Endothelial cell of umbilical vein (primary cell): ENCODE measurements around the gene GALNT14. TPM values are rescaled to one million over a fixed set of nuclear protein-coding genes. Genes with fewer than 3 reads are reported as not detected.

Experiments
- BruUV-seq: library from RNA; stranded (reverse); fragments of 400-500 nt; replicated peaks from 2 replicates; lab custom pipeline; 2021; lab: Mats Ljungman, UMichigan
- CTCF ChIA-PET: fragments of 300-600, 350-600 bp; sonication (Branson Sonifier 250); formaldehyde crosslinking; loops from one replicate; lab custom pipeline; 2021; ENCODE audit warnings: antibody characterized with exemption, inconsistent platforms; lab: Charles Lee
- POLR2A ChIA-PET: fragments of 300-600, 350-600 bp; sonication (Branson Sonifier 250); formaldehyde crosslinking; loops from one replicate; lab custom pipeline; 2021; ENCODE audit warnings: antibody characterized with exemption, inconsistent platforms; lab: Charles Lee
- DNase-seq: peaks from one replicate; pipeline ENCODE4 v3.0.0-alpha.2; 2011; ENCODE audit warnings: low read depth, low spot score
- FAIRE-seq: peaks from 2 replicates; lab custom pipeline; 2011; peaks lifted over from hg19 to GRCh38; lab: Jason Lieb, UNC
- H2AFZ ChIP-seq: 2 replicates; pipeline ENCODE4 v1.6.0; 2012; ENCODE audit warnings: low read depth, low read length, control low read depth, inconsistent platforms
- H3K27ac ChIP-seq: 2 replicates; pipeline ENCODE4 v1.5.1; 2011; ENCODE audit warnings: low read depth, mild to moderate bottlenecking, control low read depth, low read length, moderate library complexity; ENCODE audit not compliant: insufficient read depth
- H3K27me3 ChIP-seq, 2 experiments: 2 replicates each; pipeline versions ENCODE4 v1.6.0 to v1.6.1; 2011; ENCODE audit warnings: low read length in 2 of 2, mixed read lengths in 1 of 2; ENCODE audit not compliant: control insufficient read depth in 2 of 2, insufficient read depth in 2 of 2
- H3K36me3 ChIP-seq, 2 experiments: 2 replicates in 1 of 2; 3 replicates in 1 of 2; pipeline ENCODE4 v1.5.1; 2011; ENCODE audit warnings: low read length in 2 of 2, mild to moderate bottlenecking in 1 of 2, moderate library complexity in 1 of 2; ENCODE audit not compliant: control insufficient read depth in 2 of 2, insufficient read depth in 2 of 2; ENCODE audit errors: extremely low read depth in 1 of 2
- H3K4me1 ChIP-seq: 3 replicates; pipeline ENCODE4 v1.5.1; 2011; ENCODE audit warnings: mild to moderate bottlenecking, low read length; ENCODE audit not compliant: control insufficient read depth, insufficient read depth; ENCODE audit errors: extremely low read depth
- H3K4me2 ChIP-seq: 2 replicates; pipeline ENCODE4 v1.6.1; 2011; ENCODE audit warnings: low read length, control low read depth, mixed read lengths; ENCODE audit not compliant: insufficient read depth
- H3K4me3 ChIP-seq, 3 experiments: fragments of 200-600 bp in 1 of 3; sonication (generic), shearing (Covaris generic) in 1 of 3; replicated peaks in 1 of 3; 2 replicates each; pipeline ENCODE4 v1.5.1; 2011 to 2016; ENCODE audit warnings: control low read depth in 3 of 3, low read length in 3 of 3, mild to moderate bottlenecking in 2 of 3, inconsistent platforms in 1 of 3, low read depth in 1 of 3, moderate library complexity in 1 of 3; ENCODE audit not compliant: insufficient read depth in 1 of 3
- H3K79me2 ChIP-seq: 2 replicates; pipeline ENCODE4 v1.6.0; 2012; ENCODE audit warnings: low read length, inconsistent platforms; ENCODE audit not compliant: control insufficient read depth, insufficient read depth
- H3K9ac ChIP-seq: replicated peaks from 2 replicates; pipeline ENCODE3; 2011; ENCODE audit warnings: low read length, control low read depth; ENCODE audit not compliant: insufficient read depth; ENCODE audit errors: extremely low read depth
- H3K9me1 ChIP-seq: replicated peaks from 3 replicates; pipeline ENCODE4 v1.6.0; 2011; ENCODE audit warnings: mild to moderate bottlenecking, low read length; ENCODE audit not compliant: control insufficient read depth, insufficient read depth; ENCODE audit errors: extremely low read depth
- H3K9me3 ChIP-seq: replicated peaks from 2 replicates; pipeline ENCODE4 v1.5.1; 2012; ENCODE audit warnings: low read length, inconsistent platforms; ENCODE audit not compliant: control insufficient read depth, insufficient read depth
- H4K20me1 ChIP-seq: replicated peaks from 2 replicates; pipeline ENCODE3; 2011; ENCODE audit warnings: mild to moderate bottlenecking, low read length; ENCODE audit not compliant: control insufficient read depth, insufficient read depth; ENCODE audit errors: extremely low read depth
- EZH2 ChIP-seq: IDR thresholded peaks from 2 replicates; pipeline ENCODE4 v1.6.1; 2012; ENCODE audit warnings: borderline replicate concordance, low read depth, mild to moderate bottlenecking, moderate library complexity, low read length, inconsistent platforms; ENCODE audit not compliant: severe bottlenecking
- FOS ChIP-seq: IDR thresholded peaks from 2 replicates; pipeline ENCODE4 v1.6.1; 2011; ENCODE audit warnings: mild to moderate bottlenecking, low read length, moderate library complexity, borderline replicate concordance; ENCODE audit not compliant: insufficient read depth
- GATA2 ChIP-seq: IDR thresholded peaks from 2 replicates; pipeline ENCODE4 v1.7.0; 2011; ENCODE audit warnings: low read depth, mild to moderate bottlenecking, moderate library complexity, mixed read lengths, low read length; ENCODE audit not compliant: insufficient read length, insufficient read depth
- JUN ChIP-seq: IDR thresholded peaks from 2 replicates; pipeline ENCODE4 v1.6.1; 2011; ENCODE audit warnings: borderline replicate concordance, low read depth; ENCODE audit not compliant: insufficient read length, insufficient read depth
- MAX ChIP-seq: IDR thresholded peaks from 2 replicates; pipeline ENCODE4 v1.6.1; 2011; ENCODE audit not compliant: insufficient read depth, insufficient read length
- MYC ChIP-seq: IDR thresholded peaks from one replicate; pipeline ENCODE4 v1.6.1; 2011; ENCODE audit warnings: mild to moderate bottlenecking, low read depth, low read length
- POLR2A ChIP-seq: IDR thresholded peaks from 2 replicates; pipeline ENCODE4 v1.6.1; 2012; ENCODE audit warnings: low read depth, mild to moderate bottlenecking, control low read depth, low read length
- POLR2AphosphoS5 ChIP-seq: IDR thresholded peaks from 2 replicates; pipeline ENCODE4 v1.6.1; 2012; ENCODE audit warnings: low read depth, mild to moderate bottlenecking, control low read depth, low read length, moderate library complexity; ENCODE audit not compliant: insufficient read depth
- dilution Hi-C: fragments of 300-500 bp; cut with MboI; formaldehyde crosslinking; loops from one replicate; pipeline ENCODE4 v1.15.0; 2019; ENCODE audit warnings: low sequenced_read_pairs; ENCODE audit not compliant: extremely low pct_ligation_motif_present
- intact Hi-C: fragments of 100-400 bp; cut with micrococcal nuclease; formaldehyde crosslinking; loops from one replicate; pipeline ENCODE4 v1.10.0; 2022
- polyA plus RNA-seq, 4 experiments: library from polyadenylated mRNA; depleted of rRNA in 3 of 4; stranded (reverse) in 3 of 4; unstranded in 1 of 4; fragments of >200 nt; gene quantifications; 2 replicates each; pipeline versions ENCODE4 v1.2.1 to v1.2.3, GENCODE V29; 2011 to 2012; ENCODE audit warnings: missing spikeins in 1 of 4
- total RNA-seq: library from RNA; stranded (reverse); gene quantifications from 2 replicates; pipeline ENCODE4 v1.2.3, GENCODE V29; 2021
- TF ChIP-seq, protein P1 (sequence below), 2 donors: IDR thresholded peaks; 1 replicate in 1 of 2; 2 replicates in 1 of 2; pipeline ENCODE4 v1.5.1; 2011; ENCODE audit warnings: low read length in 2 of 2, mild to moderate bottlenecking in 2 of 2, moderate library complexity in 2 of 2, control low read depth in 1 of 2, inconsistent platforms in 1 of 2, low read depth in 1 of 2; ENCODE audit not compliant: insufficient read depth in 1 of 2; ENCODE audit errors: extremely low read depth in 1 of 2

GALNT14 gene
- total and polyA plus RNA-seq, 2 donors (not counting 3 experiments of a cell fraction or from before 2014, with no cell fraction given) = 0.04 to 0.40 TPM

DNA sequence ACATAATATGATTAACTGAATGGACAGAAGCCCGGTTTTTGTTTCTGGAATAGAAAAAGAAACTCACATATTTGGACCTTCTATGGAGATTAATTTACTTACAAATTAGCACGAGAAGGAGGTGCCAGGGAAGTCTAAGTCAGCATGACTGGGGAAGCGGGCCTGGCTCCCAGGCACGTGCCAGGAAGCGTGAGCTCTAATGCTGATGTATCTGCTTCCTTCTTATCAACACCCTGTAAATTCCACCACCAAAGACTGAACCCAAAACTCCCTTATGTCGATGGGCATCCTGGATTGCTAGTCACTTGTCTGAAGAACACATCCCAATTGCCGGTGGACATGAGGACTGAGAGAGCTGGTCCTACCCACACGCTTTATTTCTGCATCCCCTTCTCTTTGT, 134.5 kb downstream of the GALNT14 start:
- Histone ChIP-seq H3K9me3 (no peaks in the 10 kb centered on the region), H3K4me1 (no peaks in the 10 kb centered on the region), H3K9ac (no peak overlapping the region), H2AFZ (no peak overlapping the region), H3K4me3 (no peak overlapping the region), H3K27ac (no peak overlapping the region), H4K20me1 (no peaks in the 10 kb centered on the region), H3K9me1 (no peaks in the 10 kb centered on the region), H3K79me2 (no peaks in the 10 kb centered on the region), H3K4me2 (no peak overlapping the region), H3K27me3 (no peaks in the 10 kb centered on the region), H3K36me3 (no peaks in the 10 kb centered on the region)
- DNase-seq (no peak), FAIRE-seq (no peak)
- ChIA-PET POLR2A (no interaction called here), CTCF (no interaction called here)
- no TSS peak for BruUV-seq
- dilution Hi-C loops (no loop called here), intact Hi-C loops (no loop called here)
- no peak for TF ChIP-seq MAX

- H3K27ac ChIP-seq = no peak overlapping the region
- no peak for DNase-seq
- no peaks in the 10 kb centered on the region for H3K27me3 ChIP-seq
- no peaks in the 10 kb centered on the region for H3K9me3 ChIP-seq
- H3K36me3 ChIP-seq = no peaks in the 10 kb centered on the region
- no peak overlapping the region for H3K9ac ChIP-seq
- intact Hi-C loops = no loop called here
- no TSS peak for BruUV-seq
- H3K79me2 ChIP-seq = no peaks in the 10 kb centered on the region
- H3K4me2 ChIP-seq = no peak overlapping the region
- ChIA-PET POLR2A (no interaction called here), CTCF (no interaction called here)
- no peaks in the 10 kb centered on the region for H4K20me1 ChIP-seq
- H3K4me3 ChIP-seq = no peak overlapping the region
- TF ChIP-seq MAX (no peak), EZH2 (no peak), FOS (no peak), MYC (no peak), POLR2AphosphoS5 (no peak), POLR2A (no peak), GATA2 (no peak), JUN (no peak)
- TF ChIP-seq, protein P1, sequence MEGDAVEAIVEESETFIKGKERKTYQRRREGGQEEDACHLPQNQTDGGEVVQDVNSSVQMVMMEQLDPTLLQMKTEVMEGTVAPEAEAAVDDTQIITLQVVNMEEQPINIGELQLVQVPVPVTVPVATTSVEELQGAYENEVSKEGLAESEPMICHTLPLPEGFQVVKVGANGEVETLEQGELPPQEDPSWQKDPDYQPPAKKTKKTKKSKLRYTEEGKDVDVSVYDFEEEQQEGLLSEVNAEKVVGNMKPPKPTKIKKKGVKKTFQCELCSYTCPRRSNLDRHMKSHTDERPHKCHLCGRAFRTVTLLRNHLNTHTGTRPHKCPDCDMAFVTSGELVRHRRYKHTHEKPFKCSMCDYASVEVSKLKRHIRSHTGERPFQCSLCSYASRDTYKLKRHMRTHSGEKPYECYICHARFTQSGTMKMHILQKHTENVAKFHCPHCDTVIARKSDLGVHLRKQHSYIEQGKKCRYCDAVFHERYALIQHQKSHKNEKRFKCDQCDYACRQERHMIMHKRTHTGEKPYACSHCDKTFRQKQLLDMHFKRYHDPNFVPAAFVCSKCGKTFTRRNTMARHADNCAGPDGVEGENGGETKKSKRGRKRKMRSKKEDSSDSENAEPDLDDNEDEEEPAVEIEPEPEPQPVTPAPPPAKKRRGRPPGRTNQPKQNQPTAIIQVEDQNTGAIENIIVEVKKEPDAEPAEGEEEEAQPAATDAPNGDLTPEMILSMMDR (IDR thresholded peaks at IDR 0.05; ENCODE audit: extremely low read depth in 1 of 2, insufficient read depth in 1 of 2, low read depth in 1 of 2, low read length in 2 of 2) = no peak
- no peaks in the 10 kb centered on the region for H3K9me1 ChIP-seq
- dilution Hi-C loops = no loop called here
- no peaks in the 10 kb centered on the region for H3K4me1 ChIP-seq
- no peak overlapping the region for H2AFZ ChIP-seq
- no peak for FAIRE-seq
Measured at GRCh38 chr2:31002537-31003150, 135.6 kb downstream of the GALNT14 start.
